Neural progenitor cell (in vitro differentiated cells): ENCODE measurements around the gene GRIK1. TPM values are rescaled to one million over a fixed set of nuclear protein-coding genes. Genes with fewer than 3 reads are reported as not detected.

Experiments used
- DNase-seq: peaks from one replicate; pipeline ENCODE4 v3.0.0-alpha.2; 2016; ENCODE audit warnings: low spot score
- H2AFZ ChIP-seq: fragments of 200-600 bp; sonication (generic); replicated peaks from 2 replicates; pipeline ENCODE4 v1.6.1; 2016; ENCODE audit warnings: antibody characterized with exemption
- H3F3A ChIP-seq: fragments of 200-600 bp; sonication (generic); 2 replicates; pipeline ENCODE4 v1.6.1; 2016; ENCODE audit warnings: antibody characterized with exemption, low read depth
- H3K27ac ChIP-seq: fragments of 200-600 bp; sonication (generic); 2 replicates; pipeline ENCODE4 v1.5.1; 2016; ENCODE audit warnings: mild to moderate bottlenecking
- H3K27me3 ChIP-seq: fragments of 200-600 bp; sonication (generic); 2 replicates; pipeline ENCODE4 v1.6.1; 2016; ENCODE audit warnings: mild to moderate bottlenecking, moderate library complexity
- H3K36me3 ChIP-seq: fragments of 200-600 bp; sonication (generic); 2 replicates; pipeline ENCODE4 v1.5.1; 2016
- H3K4me1 ChIP-seq: fragments of 200-600 bp; sonication (generic); 2 replicates; pipeline ENCODE4 v1.6.1; 2016; ENCODE audit warnings: mixed run types
- H3K4me2 ChIP-seq: fragments of 200-600 bp; sonication (generic); 2 replicates; pipeline ENCODE4 v1.6.1; 2016
- H3K4me3 ChIP-seq: fragments of 200-600 bp; sonication (generic); 2 replicates; pipeline ENCODE4 v1.5.1; 2016
- H3K79me2 ChIP-seq: fragments of 200-600 bp; sonication (generic); 2 replicates; pipeline ENCODE4 v1.6.1; 2016; ENCODE audit warnings: low read depth
- H3K9ac ChIP-seq: fragments of 200-600 bp; sonication (generic); 2 replicates; pipeline ENCODE4 v1.6.1; 2016
- H3K9me3 ChIP-seq: fragments of 200-600 bp; sonication (generic); 2 replicates; pipeline ENCODE4 v1.5.1; 2016; ENCODE audit warnings: low read depth
- H4K20me1 ChIP-seq: fragments of 200-600 bp; sonication (generic); 2 replicates; pipeline ENCODE4 v1.6.1; 2016; ENCODE audit warnings: low read depth
- H3K27ac Mint-ChIP-seq: 3 replicates; pipeline ENCODE4 v1.8.0; 2021; ENCODE audit warnings: mixed read lengths
- H3K27me3 Mint-ChIP-seq: 2 replicates; pipeline ENCODE4 v1.8.0; 2022; ENCODE audit warnings: low read depth, mild to moderate bottlenecking, inconsistent platforms, moderate library complexity, mixed read lengths; ENCODE audit not compliant: insufficient read depth
- H3K36me3 Mint-ChIP-seq: 3 replicates; pipeline ENCODE4 v1.8.0; 2021; ENCODE audit warnings: mixed read lengths
- H3K4me1 Mint-ChIP-seq: 3 replicates; pipeline ENCODE4 v1.8.0; 2021; ENCODE audit warnings: mixed read lengths
- H3K4me3 Mint-ChIP-seq: 3 replicates; pipeline ENCODE4 v1.8.0; 2021; ENCODE audit warnings: mild to moderate bottlenecking, moderate library complexity, mixed read lengths
- H3K9me3 Mint-ChIP-seq: 3 replicates; pipeline ENCODE4 v1.8.0; 2020; ENCODE audit warnings: mixed read lengths
- EZH2 ChIP-seq: fragments of 200-600 bp; sonication (generic); IDR thresholded peaks from 2 replicates; pipeline ENCODE4 v1.6.1; 2017; ENCODE audit warnings: antibody characterized with exemption, mild to moderate bottlenecking, moderate library complexity
- EZH2phosphoT487 ChIP-seq: fragments of 200-600 bp; sonication (generic); IDR thresholded peaks from 2 replicates; pipeline ENCODE4 v1.6.1; 2017; ENCODE audit warnings: antibody characterized with exemption
- total RNA-seq: library from RNA; depleted of rRNA; stranded (reverse); fragments of >200 nt; gene quantifications from 2 replicates; pipeline ENCODE4 v1.2.3, GENCODE V29; 2015; ENCODE audit warnings: low replicate concordance
- TF ChIP-seq, protein P1 (sequence below): fragments of 200-600 bp; sonication (generic); IDR thresholded peaks from 2 replicates; pipeline ENCODE4 v1.5.1; 2017; ENCODE audit warnings: antibody characterized with exemption, mild to moderate bottlenecking

GRIK1 gene
- total RNA-seq, 1 donor from 2014 or later, result 1.6 TPM

DNA sequence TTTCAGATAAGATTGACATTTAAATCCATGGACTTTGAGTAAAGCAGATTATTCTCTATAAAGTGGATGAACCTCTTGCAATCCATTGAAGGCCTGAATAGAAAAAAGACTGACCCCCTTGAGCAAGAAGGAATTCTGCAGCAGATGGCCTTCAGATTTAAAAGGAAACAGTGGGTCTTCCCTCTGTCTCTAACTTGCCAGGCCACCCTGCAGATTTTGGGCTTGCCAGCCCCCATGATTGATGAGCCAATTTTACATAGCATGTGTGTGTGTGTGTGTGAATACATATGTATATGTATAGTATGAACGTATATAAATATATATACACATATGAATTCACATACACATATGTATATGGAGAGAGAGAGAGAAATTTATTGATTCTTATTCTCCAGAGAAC lies 113.4 kb downstream of the GRIK1 start:
- Histone ChIP-seq H3K4me3 (no peak overlapping the region), H4K20me1 (no peaks in the 10 kb centered on the region), H3K9me3 (no peaks in the 10 kb centered on the region), H3K27ac (no peak overlapping the region), H3K4me1 (no peaks in the 10 kb centered on the region), H3K4me2 (no peak overlapping the region), H3K27me3 (no peaks in the 10 kb centered on the region), H3K79me2 (no peaks in the 10 kb centered on the region), H3K9ac (no peak overlapping the region), H3F3A (no peaks in the 10 kb centered on the region), H3K36me3 (no peaks in the 10 kb centered on the region), H2AFZ (no peak overlapping the region)
- peaks cover 23% of the 10 kb centered on the region for H3K4me1 Mint-ChIP-seq
- peaks cover 6% of the 10 kb centered on the region for H3K9me3 Mint-ChIP-seq
- H3K36me3 Mint-ChIP-seq, result peaks cover 2% of the 10 kb centered on the region
- no peak overlapping the region for H3K27ac Mint-ChIP-seq
- TF ChIP-seq EZH2phosphoT487 (no peak), EZH2 (no peak)
- TF ChIP-seq, protein P1, sequence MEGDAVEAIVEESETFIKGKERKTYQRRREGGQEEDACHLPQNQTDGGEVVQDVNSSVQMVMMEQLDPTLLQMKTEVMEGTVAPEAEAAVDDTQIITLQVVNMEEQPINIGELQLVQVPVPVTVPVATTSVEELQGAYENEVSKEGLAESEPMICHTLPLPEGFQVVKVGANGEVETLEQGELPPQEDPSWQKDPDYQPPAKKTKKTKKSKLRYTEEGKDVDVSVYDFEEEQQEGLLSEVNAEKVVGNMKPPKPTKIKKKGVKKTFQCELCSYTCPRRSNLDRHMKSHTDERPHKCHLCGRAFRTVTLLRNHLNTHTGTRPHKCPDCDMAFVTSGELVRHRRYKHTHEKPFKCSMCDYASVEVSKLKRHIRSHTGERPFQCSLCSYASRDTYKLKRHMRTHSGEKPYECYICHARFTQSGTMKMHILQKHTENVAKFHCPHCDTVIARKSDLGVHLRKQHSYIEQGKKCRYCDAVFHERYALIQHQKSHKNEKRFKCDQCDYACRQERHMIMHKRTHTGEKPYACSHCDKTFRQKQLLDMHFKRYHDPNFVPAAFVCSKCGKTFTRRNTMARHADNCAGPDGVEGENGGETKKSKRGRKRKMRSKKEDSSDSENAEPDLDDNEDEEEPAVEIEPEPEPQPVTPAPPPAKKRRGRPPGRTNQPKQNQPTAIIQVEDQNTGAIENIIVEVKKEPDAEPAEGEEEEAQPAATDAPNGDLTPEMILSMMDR, result no peak
- H3K4me3 Mint-ChIP-seq, result no peak overlapping the region
- no peak for DNase-seq
- no peaks in the 10 kb centered on the region for H3K27me3 Mint-ChIP-seq

DNA sequence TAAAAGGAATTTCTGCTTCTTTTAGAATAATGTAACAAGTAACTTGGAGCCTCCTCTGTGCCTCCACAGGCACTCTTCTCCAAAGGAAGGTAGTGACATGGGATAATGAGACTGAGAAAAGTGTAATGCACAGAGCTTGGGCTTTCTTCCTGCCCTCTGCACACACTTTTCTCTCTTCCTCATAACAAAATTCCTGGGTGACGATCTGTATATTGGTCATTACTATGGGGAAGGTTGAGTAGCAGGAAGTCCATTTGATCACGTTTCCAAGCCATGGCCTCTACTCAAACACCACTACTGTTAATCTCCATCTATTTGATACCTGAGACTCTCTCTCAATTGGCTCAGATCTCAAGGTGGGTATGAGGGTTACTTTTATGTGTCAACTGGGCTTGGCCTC lies 113.9 kb downstream of the GRIK1 start:
- Histone ChIP-seq H3K9ac (no peak overlapping the region), H3F3A (no peaks in the 10 kb centered on the region), H3K36me3 (no peaks in the 10 kb centered on the region), H3K79me2 (no peaks in the 10 kb centered on the region), H3K4me3 (no peak overlapping the region), H4K20me1 (no peaks in the 10 kb centered on the region), H2AFZ (no peak overlapping the region), H3K9me3 (no peaks in the 10 kb centered on the region), H3K4me1 (no peaks in the 10 kb centered on the region), H3K27me3 (no peaks in the 10 kb centered on the region), H3K4me2 (no peak overlapping the region), H3K27ac (no peak overlapping the region)
- TF ChIP-seq, protein P1, result no peak
- no peak for TF ChIP-seq EZH2phosphoT487
- TF ChIP-seq EZH2, result no peak
- Mint-ChIP-seq H3K27me3 (no peaks in the 10 kb centered on the region), H3K4me3 (no peak overlapping the region), H3K36me3 (no peaks in the 10 kb centered on the region), H3K9me3 (peaks cover 3% of the 10 kb centered on the region), H3K4me1 (peaks cover 23% of the 10 kb centered on the region), H3K27ac (no peak overlapping the region)
- DNase-seq, result no peak

DNA sequence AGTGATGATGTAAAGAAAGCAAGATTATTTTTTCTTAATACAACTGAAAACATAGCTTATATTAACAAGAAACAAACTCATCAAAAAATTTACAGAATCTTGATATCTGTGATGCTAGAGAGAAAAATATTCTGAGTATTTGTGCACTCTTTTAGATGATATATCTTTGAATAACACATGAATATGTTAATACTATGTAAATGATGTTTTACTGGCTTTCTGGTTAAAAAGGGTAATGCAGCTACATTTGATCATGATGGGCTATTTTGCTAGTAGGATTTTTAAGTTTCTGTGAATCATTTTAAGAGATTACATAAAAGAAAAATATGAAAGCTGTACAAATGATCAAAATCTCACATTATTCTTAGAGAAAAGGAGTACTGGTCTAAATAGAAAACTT lies 114.5 kb downstream of the GRIK1 start:
- H3K27me3 Mint-ChIP-seq, result no peaks in the 10 kb centered on the region
- Histone ChIP-seq H3K4me2 (no peak overlapping the region), H3K9me3 (no peaks in the 10 kb centered on the region)

More for the DNA sequence above, 114.5 kb downstream of the GRIK1 start:
- no peak overlapping the region for H3K9ac ChIP-seq
- H3K79me2 ChIP-seq, result no peaks in the 10 kb centered on the region
- Mint-ChIP-seq H3K4me3 (no peak overlapping the region), H3K9me3 (peaks cover 3% of the 10 kb centered on the region), H3K36me3 (no peaks in the 10 kb centered on the region), H3K4me1 (peaks cover 22% of the 10 kb centered on the region), H3K27ac (no peak overlapping the region)
- DNase-seq, result no peak
- H3K36me3 ChIP-seq, result no peaks in the 10 kb centered on the region
- no peak overlapping the region for H3K4me3 ChIP-seq
- no peak for TF ChIP-seq EZH2phosphoT487
- TF ChIP-seq, protein P1, result no peak
- TF ChIP-seq EZH2, result no peak
- H3K4me1 ChIP-seq, result no peaks in the 10 kb centered on the region
- H3F3A ChIP-seq, result no peaks in the 10 kb centered on the region
- H3K27ac ChIP-seq, result no peak overlapping the region
- no peak overlapping the region for H2AFZ ChIP-seq
- H3K27me3 ChIP-seq, result no peaks in the 10 kb centered on the region
- no peaks in the 10 kb centered on the region for H4K20me1 ChIP-seq
